Ishikawa (cell line): ENCODE data around the gene MTHFS.

Source experiments
- CREB1 ChIP-seq: IDR thresholded peaks from 2 replicates; pipeline ENCODE4 v1.6.1; 2012; ENCODE audit warnings: low read depth
- EP300 ChIP-seq: IDR thresholded peaks from 2 replicates; pipeline ENCODE4 v1.6.1; 2012; ENCODE audit warnings: borderline replicate concordance
- RAD21 ChIP-seq: IDR thresholded peaks from 2 replicates; pipeline ENCODE4 v1.6.1; 2012; ENCODE audit warnings: low read depth
- TAF1 ChIP-seq: IDR thresholded peaks from 2 replicates; pipeline ENCODE4 v1.6.1; 2012; ENCODE audit warnings: low read depth, mild to moderate bottlenecking
- TEAD4 ChIP-seq: IDR thresholded peaks from 2 replicates; pipeline ENCODE4 v1.6.1; 2012
- YY1 ChIP-seq: IDR thresholded peaks from 2 replicates; pipeline ENCODE4 v1.6.1; 2012; ENCODE audit warnings: low read depth
- TF ChIP-seq, protein P1 (sequence below): IDR thresholded peaks from 2 replicates; pipeline ENCODE4 v1.6.1; 2012

DNA sequence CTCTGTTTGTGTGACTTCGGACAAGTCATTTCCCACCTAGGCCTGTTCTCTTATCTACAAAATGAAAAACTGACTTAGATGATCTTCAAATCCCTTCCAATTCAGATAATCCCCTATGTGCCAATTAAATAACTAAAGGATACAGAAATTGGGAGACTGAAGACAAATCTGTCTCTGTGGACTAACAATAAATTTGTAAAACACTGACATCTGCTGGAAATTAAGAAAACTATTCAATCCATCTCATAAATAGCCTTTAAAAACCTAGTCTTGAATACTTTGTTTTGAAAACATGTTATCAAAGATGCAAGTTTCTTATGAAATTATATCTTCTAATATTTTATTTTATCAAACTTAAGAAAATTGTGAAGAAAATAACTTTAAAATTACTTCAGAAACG lies 38.3 kb downstream of the MTHFS start:
- TF ChIP-seq TAF1 = no peak
- TF ChIP-seq, protein P1, sequence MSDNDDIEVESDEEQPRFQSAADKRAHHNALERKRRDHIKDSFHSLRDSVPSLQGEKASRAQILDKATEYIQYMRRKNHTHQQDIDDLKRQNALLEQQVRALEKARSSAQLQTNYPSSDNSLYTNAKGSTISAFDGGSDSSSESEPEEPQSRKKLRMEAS = no peak
- no peak for TF ChIP-seq EP300
- TF ChIP-seq YY1 = no peak
- no peak for TF ChIP-seq RAD21
- no peak for TF ChIP-seq CREB1
- TF ChIP-seq TEAD4 = no peak
